Activated naive CD8-positive, alpha-beta T cell treated with anti-CD3 and anti-CD28 coated beads, Interleukin-2, amount 10 ng/mL, durations not matched to agents 7 days and 5 days (primary cell): ENCODE results near the gene NAALADL2. TPM values are rescaled to one million over a fixed set of nuclear protein-coding genes. Genes with fewer than 3 reads are reported as not detected.

Experiments
- ATAC-seq: fragments of 150-1000 bp; cut with Tn5 transposase; one replicate; pipeline ENCODE4 v1.10.0; 2021; ENCODE audit warnings: low read depth, moderate library complexity
- POLR2A ChIA-PET: fragments of 350-600 bp; sonication (Branson Sonifier 250); formaldehyde crosslinking; loops from one replicate; lab custom pipeline; 2021; ENCODE audit warnings: antibody characterized with exemption; lab: Charles Lee
- DNase-seq: peaks from one replicate; pipeline ENCODE4 v3.0.0; 2021
- H3K27ac Mint-ChIP-seq: one replicate; pipeline ENCODE4 v1.8.0; 2022; ENCODE audit warnings: mild to moderate bottlenecking, mixed read lengths
- H3K27me3 Mint-ChIP-seq: one replicate; pipeline ENCODE4 v1.8.0; 2022; ENCODE audit warnings: mild to moderate bottlenecking, moderate library complexity, mixed read lengths
- H3K36me3 Mint-ChIP-seq: one replicate; pipeline ENCODE4 v1.8.0; 2021; ENCODE audit warnings: mild to moderate bottlenecking, mixed read lengths
- H3K4me1 Mint-ChIP-seq: one replicate; pipeline ENCODE4 v1.8.0; 2021; ENCODE audit warnings: mixed read lengths
- H3K4me3 Mint-ChIP-seq: one replicate; pipeline ENCODE4 v1.8.0; 2022; ENCODE audit warnings: mild to moderate bottlenecking, moderate library complexity, mixed read lengths
- H3K9me3 Mint-ChIP-seq: one replicate; pipeline ENCODE4 v1.8.0; 2021; ENCODE audit warnings: mixed read lengths
- total RNA-seq, 2 experiments: library from RNA; stranded (reverse); gene quantifications; one replicate each; pipeline ENCODE4 v1.2.3, GENCODE V29; 2021

NAALADL2 gene
- total RNA-seq, 2 experiments from 2014 or later: not detected

GRCh38 chr3:175374705-175375104, 515.6 kb downstream of the NAALADL2 start:
- DNase-seq (no peak), ATAC-seq (no peak)
- H3K4me3 Mint-ChIP-seq: no peak overlapping the region
- H3K36me3 Mint-ChIP-seq: no peaks in the 10 kb centered on the region
- no peaks in the 10 kb centered on the region for H3K9me3 Mint-ChIP-seq
- no peaks in the 10 kb centered on the region for H3K27me3 Mint-ChIP-seq
- H3K4me1 Mint-ChIP-seq: no peaks in the 10 kb centered on the region
- no peak overlapping the region for H3K27ac Mint-ChIP-seq
- POLR2A ChIA-PET: no interaction called here

DNA sequence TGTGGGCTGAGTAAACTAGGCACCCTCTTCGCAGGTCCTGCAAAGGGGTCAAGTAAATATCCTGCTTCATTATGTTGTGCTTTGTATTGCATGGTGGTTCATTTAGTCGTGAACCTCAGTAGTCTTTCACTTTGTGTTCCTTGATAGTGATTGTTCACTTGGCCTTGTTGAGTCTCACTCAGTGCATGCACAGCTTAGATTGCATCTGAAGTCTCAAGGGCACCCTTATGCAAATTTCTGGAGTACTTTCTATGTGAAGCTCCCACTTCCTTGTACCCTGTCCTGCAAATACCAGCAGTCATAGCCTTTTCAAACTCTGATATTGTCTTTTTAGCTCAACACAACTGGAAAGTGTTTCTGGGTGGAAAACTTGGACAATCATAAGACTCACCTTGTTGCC, 519.2 kb downstream of the NAALADL2 start:
- Mint-ChIP-seq H3K27me3 (no peaks in the 10 kb centered on the region), H3K36me3 (no peaks in the 10 kb centered on the region), H3K4me3 (no peak overlapping the region), H3K9me3 (no peaks in the 10 kb centered on the region), H3K4me1 (no peaks in the 10 kb centered on the region), H3K27ac (no peak overlapping the region)
- POLR2A ChIA-PET: no interaction called here
- DNase-seq (no peak), ATAC-seq (no peak)

DNA sequence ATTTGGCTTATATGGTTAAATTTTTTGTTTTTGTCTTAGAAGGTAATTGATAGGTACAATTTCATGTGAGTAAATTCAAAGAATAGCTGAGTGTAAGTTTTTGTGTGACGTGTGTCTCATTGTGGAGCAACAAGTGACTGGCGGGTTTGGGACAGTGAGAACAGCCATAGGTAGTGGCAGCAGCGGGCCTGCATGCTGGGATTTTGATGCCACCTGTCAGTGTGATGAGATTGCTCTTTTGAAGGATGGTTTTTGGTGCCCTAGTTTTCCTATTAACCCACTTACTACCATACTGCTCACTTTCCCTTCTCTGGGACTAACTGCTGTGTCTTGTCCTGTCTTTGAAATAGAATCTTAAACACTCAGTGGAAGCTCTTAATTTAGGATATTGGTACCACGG, 522.6 kb downstream of the NAALADL2 start:
- H3K27me3 Mint-ChIP-seq: no peaks in the 10 kb centered on the region

GRCh38 chr3:175383371-175383770, 524.2 kb downstream of the NAALADL2 start:
- POLR2A ChIA-PET: no interaction called here
- Mint-ChIP-seq H3K4me3 (no peak overlapping the region), H3K36me3 (no peaks in the 10 kb centered on the region), H3K27me3 (no peaks in the 10 kb centered on the region), H3K9me3 (no peaks in the 10 kb centered on the region), H3K27ac (no peak overlapping the region), H3K4me1 (no peaks in the 10 kb centered on the region)
- DNase-seq: no peak
- ATAC-seq: no peak

More for the DNA sequence above, 522.6 kb downstream of the NAALADL2 start:
- POLR2A ChIA-PET: no interaction called here
- DNase-seq (no peak), ATAC-seq (no peak)
- H3K27ac Mint-ChIP-seq: no peak overlapping the region
- no peaks in the 10 kb centered on the region for H3K36me3 Mint-ChIP-seq
- no peaks in the 10 kb centered on the region for H3K9me3 Mint-ChIP-seq
- no peaks in the 10 kb centered on the region for H3K4me1 Mint-ChIP-seq
- no peak overlapping the region for H3K4me3 Mint-ChIP-seq

GRCh38 chr3:175383813-175384212, 524.7 kb downstream of the NAALADL2 start:
- Mint-ChIP-seq H3K4me1 (no peaks in the 10 kb centered on the region), H3K36me3 (no peaks in the 10 kb centered on the region), H3K27ac (no peak overlapping the region), H3K27me3 (no peaks in the 10 kb centered on the region), H3K4me3 (no peak overlapping the region), H3K9me3 (no peaks in the 10 kb centered on the region)
- POLR2A ChIA-PET: no interaction called here
- ATAC-seq (no peak), DNase-seq (no peak)

DNA sequence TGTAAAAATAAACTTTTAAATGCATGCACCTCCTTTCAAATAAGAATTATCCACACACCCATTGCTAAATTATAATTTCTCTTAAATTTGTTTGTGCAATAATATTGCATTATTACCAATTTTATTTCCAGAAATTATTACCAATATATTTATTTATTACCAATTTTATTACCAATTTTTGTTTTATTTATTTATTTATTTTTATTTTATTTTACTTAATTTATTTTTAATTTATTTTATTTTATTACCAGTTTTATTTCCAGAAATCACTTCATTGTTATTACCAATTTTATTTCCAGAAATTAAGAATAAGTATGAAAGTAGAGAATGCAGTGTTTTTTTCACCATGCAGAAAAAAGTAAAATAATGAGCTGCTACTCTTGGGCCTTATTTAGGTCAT, 525.4 kb downstream of the NAALADL2 start:
- no peaks in the 10 kb centered on the region for H3K9me3 Mint-ChIP-seq
- no peak overlapping the region for H3K4me3 Mint-ChIP-seq
- DNase-seq: no peak
- H3K27ac Mint-ChIP-seq: no peak overlapping the region
- POLR2A ChIA-PET: no interaction called here
- ATAC-seq: no peak
- H3K4me1 Mint-ChIP-seq: no peaks in the 10 kb centered on the region
- H3K27me3 Mint-ChIP-seq: no peaks in the 10 kb centered on the region
- H3K36me3 Mint-ChIP-seq: no peaks in the 10 kb centered on the region

DNA sequence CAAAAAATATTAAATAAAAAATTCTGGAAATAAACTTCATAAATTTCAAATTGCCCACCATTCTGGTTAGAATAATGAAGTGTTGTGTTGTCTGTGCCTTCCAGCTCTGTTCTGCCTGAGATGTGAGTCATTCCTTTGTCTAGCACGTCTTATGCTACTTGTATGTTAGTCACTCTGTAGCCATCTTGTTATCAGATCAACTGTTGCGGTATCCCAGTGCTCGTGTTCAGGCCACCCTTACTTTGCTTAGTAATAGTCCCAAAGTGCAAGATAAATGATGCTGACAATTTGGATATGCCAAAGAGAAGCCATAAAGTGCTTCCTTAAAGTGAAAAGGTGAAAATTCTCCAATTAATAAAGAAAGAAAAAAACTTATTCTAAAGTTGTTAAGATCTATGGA, 527.5 kb downstream of the NAALADL2 start:
- Mint-ChIP-seq H3K4me3 (no peak overlapping the region), H3K4me1 (no peaks in the 10 kb centered on the region), H3K9me3 (no peaks in the 10 kb centered on the region), H3K27ac (no peak overlapping the region), H3K27me3 (no peaks in the 10 kb centered on the region), H3K36me3 (no peaks in the 10 kb centered on the region)
- DNase-seq: no peak
- POLR2A ChIA-PET: no interaction called here
- no peak for ATAC-seq

GRCh38 chr3:175389560-175389959, 530.4 kb downstream of the NAALADL2 start:
- Mint-ChIP-seq H3K36me3 (no peaks in the 10 kb centered on the region), H3K27ac (no peak overlapping the region), H3K4me1 (no peaks in the 10 kb centered on the region), H3K4me3 (no peak overlapping the region), H3K27me3 (no peaks in the 10 kb centered on the region), H3K9me3 (no peaks in the 10 kb centered on the region)
- ATAC-seq (no peak), DNase-seq (no peak)
- POLR2A ChIA-PET: no interaction called here

- H3K36me3 Mint-ChIP-seq: no peaks in the 10 kb centered on the region
- ATAC-seq (no peak), DNase-seq (no peak)
- no peak overlapping the region for H3K4me3 Mint-ChIP-seq
- H3K27me3 Mint-ChIP-seq: no peaks in the 10 kb centered on the region
- POLR2A ChIA-PET: no interaction called here
- H3K27ac Mint-ChIP-seq: no peak overlapping the region
- no peaks in the 10 kb centered on the region for H3K9me3 Mint-ChIP-seq
- no peaks in the 10 kb centered on the region for H3K4me1 Mint-ChIP-seq
These were observed 532.5 kb downstream of the NAALADL2 start for GRCh38 chr3:175391601-175392000.

- H3K4me1 Mint-ChIP-seq: no peaks in the 10 kb centered on the region
- no peaks in the 10 kb centered on the region for H3K27me3 Mint-ChIP-seq
- no peaks in the 10 kb centered on the region for H3K9me3 Mint-ChIP-seq
- POLR2A ChIA-PET: no interaction called here
- ATAC-seq: no peak
- no peak overlapping the region for H3K27ac Mint-ChIP-seq
- no peak overlapping the region for H3K4me3 Mint-ChIP-seq
- H3K36me3 Mint-ChIP-seq: no peaks in the 10 kb centered on the region
- no peak for DNase-seq
These were observed 533.5 kb downstream of the NAALADL2 start for GRCh38 chr3:175392653-175393052.

- no peaks in the 10 kb centered on the region for H3K36me3 Mint-ChIP-seq
- DNase-seq: no peak
- POLR2A ChIA-PET: no interaction called here
- no peaks in the 10 kb centered on the region for H3K9me3 Mint-ChIP-seq
- H3K27ac Mint-ChIP-seq: no peak overlapping the region
- no peaks in the 10 kb centered on the region for H3K4me1 Mint-ChIP-seq
- H3K4me3 Mint-ChIP-seq: no peak overlapping the region
- H3K27me3 Mint-ChIP-seq: no peaks in the 10 kb centered on the region
- ATAC-seq: no peak
These were observed 538.2 kb downstream of the NAALADL2 start for GRCh38 chr3:175397372-175397771.

GRCh38 chr3:175398676-175399075, 539.5 kb downstream of the NAALADL2 start:
- Mint-ChIP-seq H3K36me3 (no peaks in the 10 kb centered on the region), H3K27me3 (no peaks in the 10 kb centered on the region), H3K27ac (no peak overlapping the region), H3K9me3 (no peaks in the 10 kb centered on the region), H3K4me1 (no peaks in the 10 kb centered on the region), H3K4me3 (no peak overlapping the region)
- no peak for DNase-seq
- no peak for ATAC-seq
- POLR2A ChIA-PET: no interaction called here

DNA sequence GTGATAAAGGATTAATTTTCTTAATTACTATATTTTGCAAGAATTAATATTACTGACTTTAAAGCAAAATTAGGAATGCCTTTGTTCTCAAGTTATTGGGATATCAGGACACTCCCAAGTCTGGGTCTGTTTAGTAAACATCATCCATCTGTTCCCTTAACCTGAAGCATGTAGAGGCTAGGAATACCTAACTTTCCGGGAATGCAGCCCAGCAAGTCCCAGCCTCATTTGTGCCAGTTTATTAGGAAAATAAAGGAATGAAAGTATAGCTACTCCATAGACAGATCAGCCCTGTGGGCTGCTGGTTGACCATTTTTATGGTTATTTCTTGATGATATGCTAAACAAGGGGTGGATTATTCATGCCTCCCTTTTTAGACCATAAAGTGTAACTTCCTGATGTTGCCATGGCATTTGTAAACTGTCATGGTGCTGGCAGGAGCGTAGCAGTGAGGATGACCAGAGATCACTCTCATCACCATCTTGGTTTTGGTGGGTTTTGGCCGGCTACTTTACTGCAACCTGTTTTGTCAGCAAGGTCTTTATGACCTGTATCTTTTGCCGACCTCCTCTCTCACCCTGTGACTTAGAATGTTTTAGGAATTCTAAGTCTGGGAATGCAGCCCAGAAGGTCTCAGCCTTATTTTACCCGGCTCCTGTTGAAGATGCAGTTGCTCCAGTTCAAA, 540.2 kb downstream of the NAALADL2 start:
- H3K9me3 Mint-ChIP-seq: no peaks in the 10 kb centered on the region
- H3K27ac Mint-ChIP-seq: no peak overlapping the region
- DNase-seq: no peak
- H3K4me3 Mint-ChIP-seq: no peak overlapping the region
- no peaks in the 10 kb centered on the region for H3K27me3 Mint-ChIP-seq
- H3K36me3 Mint-ChIP-seq: no peaks in the 10 kb centered on the region
- POLR2A ChIA-PET: no interaction called here
- ATAC-seq: no peak
- H3K4me1 Mint-ChIP-seq: no peaks in the 10 kb centered on the region

- ATAC-seq: no peak
- Mint-ChIP-seq H3K27me3 (no peaks in the 10 kb centered on the region), H3K36me3 (no peaks in the 10 kb centered on the region), H3K9me3 (no peaks in the 10 kb centered on the region), H3K27ac (no peak overlapping the region), H3K4me1 (no peaks in the 10 kb centered on the region), H3K4me3 (no peak overlapping the region)
- no peak for DNase-seq
- POLR2A ChIA-PET: no interaction called here
These were observed 544.9 kb downstream of the NAALADL2 start for GRCh38 chr3:175404027-175404426.

DNA sequence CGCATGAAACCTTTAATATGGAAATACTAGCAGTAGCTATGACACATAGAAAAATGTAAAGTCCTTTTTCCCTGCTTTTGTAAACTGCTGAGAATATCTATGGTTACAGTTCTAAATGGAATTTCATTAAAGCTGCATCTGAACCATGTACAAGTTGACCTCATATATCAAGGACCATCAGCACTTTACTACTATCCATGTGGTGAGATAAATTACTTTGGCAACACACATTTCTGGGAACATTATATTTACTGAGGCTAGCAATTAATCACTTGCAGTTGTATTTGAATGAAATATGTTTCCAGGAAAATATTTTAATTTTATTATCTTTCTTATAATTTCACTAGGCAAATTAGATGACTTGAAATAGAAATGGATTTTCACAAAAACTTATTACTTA, 545.5 kb downstream of the NAALADL2 start:
- Mint-ChIP-seq H3K36me3 (no peaks in the 10 kb centered on the region), H3K27me3 (no peaks in the 10 kb centered on the region), H3K4me3 (no peak overlapping the region), H3K4me1 (no peaks in the 10 kb centered on the region), H3K27ac (no peak overlapping the region), H3K9me3 (no peaks in the 10 kb centered on the region)
- no peak for ATAC-seq
- POLR2A ChIA-PET: no interaction called here
- no peak for DNase-seq
